Neutrophil (primary cell): ENCODE results near the gene SLC9A6.

ENCODE experiments used
- H3K27ac ChIP-seq: fragments of 200-600 bp; sonication (generic); 2 replicates; pipeline ENCODE4 v1.5.1; 2016; ENCODE audit warnings: mild to moderate bottlenecking, moderate library complexity
- H3K27me3 ChIP-seq: fragments of 200-600 bp; sonication (generic); 2 replicates; pipeline ENCODE4 v1.6.0; 2016; ENCODE audit warnings: mild to moderate bottlenecking
- H3K36me3 ChIP-seq: fragments of 200-600 bp; sonication (generic); 2 replicates; pipeline ENCODE4 v1.5.1; 2017
- H3K4me1 ChIP-seq, 2 experiments: fragments of 200-600 bp in 1 of 2; sonication (generic) in 1 of 2; 1 replicate in 1 of 2; 2 replicates in 1 of 2; pipeline versions ENCODE4 v1.5.1 to v1.6.1; 2013 to 2016; ENCODE audit warnings: low read depth in 1 of 2, low read length in 1 of 2, mild to moderate bottlenecking in 1 of 2, moderate library complexity in 1 of 2; ENCODE audit not compliant: control insufficient read depth in 1 of 2, insufficient read depth in 1 of 2
- H3K4me3 ChIP-seq, 2 experiments: fragments of 200-600 bp in 1 of 2; sonication (generic) in 1 of 2; 1 replicate in 1 of 2; 2 replicates in 1 of 2; pipeline ENCODE4 v1.5.1; 2013 to 2016; ENCODE audit warnings: low read depth in 1 of 2, low read length in 1 of 2, mild to moderate bottlenecking in 1 of 2, moderate library complexity in 1 of 2
- H3K9me3 ChIP-seq: fragments of 200-600 bp; sonication (generic); 2 replicates; pipeline ENCODE4 v1.5.1; 2016
- CTCF ChIP-seq: fragments of 200-600 bp; sonication (generic); IDR thresholded peaks from 2 replicates; pipeline ENCODE4 v1.5.1; 2016; ENCODE audit warnings: antibody characterized with exemption

Gene SLC9A6

GRCh38 chrX:136051611-136052010 lies 66.4 kb downstream of the SLC9A6 start:
- no peak for TF ChIP-seq CTCF
- H3K4me1 ChIP-seq, result no peaks in the 10 kb centered on the region
- no peak overlapping the region for H3K27ac ChIP-seq
- H3K4me3 ChIP-seq, result no peak overlapping the region
- no peaks in the 10 kb centered on the region for H3K36me3 ChIP-seq
- no peaks in the 10 kb centered on the region for H3K9me3 ChIP-seq
- H3K27me3 ChIP-seq, result no peaks in the 10 kb centered on the region

- Histone ChIP-seq H3K4me3 (no peak overlapping the region), H3K9me3 (no peaks in the 10 kb centered on the region), H3K27ac (no peak overlapping the region)
Measured at GRCh38 chrX:136055651-136056221, 70.5 kb downstream of the SLC9A6 start.

GRCh38 chrX:136057567-136057966 lies 72.3 kb downstream of the SLC9A6 start:
- H3K4me3 ChIP-seq, result no peak overlapping the region
- H3K36me3 ChIP-seq, result no peaks in the 10 kb centered on the region
- H3K27me3 ChIP-seq, result no peaks in the 10 kb centered on the region
- TF ChIP-seq CTCF, result no peak
- no peaks in the 10 kb centered on the region for H3K9me3 ChIP-seq
- H3K4me1 ChIP-seq, result peaks cover 3 to 5% of the 10 kb centered on the region in 2 experiments
- no peak overlapping the region for H3K27ac ChIP-seq

More at GRCh38 chrX:136055651-136056221, 70.5 kb downstream of the SLC9A6 start:
- no peak for TF ChIP-seq CTCF
- Histone ChIP-seq H3K36me3 (no peaks in the 10 kb centered on the region), H3K27me3 (no peaks in the 10 kb centered on the region), H3K4me1 (no peaks in the 10 kb centered on the region)

GRCh38 chrX:136059350-136059749 lies 74.1 kb downstream of the SLC9A6 start:
- no peaks in the 10 kb centered on the region for H3K36me3 ChIP-seq
- no peaks in the 10 kb centered on the region for H3K9me3 ChIP-seq
- no peak overlapping the region for H3K4me3 ChIP-seq
- TF ChIP-seq CTCF, result no peak
- peaks cover 20 to 23% of the 10 kb centered on the region in 2 experiments for H3K4me1 ChIP-seq
- H3K27ac ChIP-seq, result no peak overlapping the region
- no peaks in the 10 kb centered on the region for H3K27me3 ChIP-seq

GRCh38 chrX:136061286-136061685 lies 76.1 kb downstream of the SLC9A6 start:
- Histone ChIP-seq H3K9me3 (no peaks in the 10 kb centered on the region), H3K4me3 (no peak overlapping the region), H3K36me3 (no peaks in the 10 kb centered on the region), H3K27ac (no peak overlapping the region), H3K27me3 (no peaks in the 10 kb centered on the region), H3K4me1 (peaks cover 34 to 38% of the 10 kb centered on the region in 2 experiments)
- TF ChIP-seq CTCF, result no peak

GRCh38 chrX:136061696-136062095 lies 76.5 kb downstream of the SLC9A6 start:
- Histone ChIP-seq H3K27ac (no peak overlapping the region), H3K4me1 (peaks cover 34 to 38% of the 10 kb centered on the region in 2 experiments), H3K27me3 (no peaks in the 10 kb centered on the region), H3K36me3 (no peaks in the 10 kb centered on the region), H3K9me3 (no peaks in the 10 kb centered on the region), H3K4me3 (no peak overlapping the region)
- TF ChIP-seq CTCF, result no peak
